Ishikawa (cell line): Measurements from ENCODE around the gene DPYSL4.

Experiments used
- CEBPB ChIP-seq: IDR thresholded peaks from 2 replicates; pipeline ENCODE4 v1.6.1; 2012
- CREB1 ChIP-seq: IDR thresholded peaks from 2 replicates; pipeline ENCODE4 v1.6.1; 2012; ENCODE audit warnings: low read depth
- EP300 ChIP-seq: IDR thresholded peaks from 2 replicates; pipeline ENCODE4 v1.6.1; 2012; ENCODE audit warnings: borderline replicate concordance
- MAX ChIP-seq: IDR thresholded peaks from 2 replicates; pipeline ENCODE4 v1.6.1; 2012
- NFIC ChIP-seq: IDR thresholded peaks from 2 replicates; pipeline ENCODE4 v1.6.1; 2012
- RAD21 ChIP-seq: IDR thresholded peaks from 2 replicates; pipeline ENCODE4 v1.6.1; 2012; ENCODE audit warnings: low read depth
- TCF12 ChIP-seq: IDR thresholded peaks from 2 replicates; pipeline ENCODE4 v1.6.1; 2012; ENCODE audit warnings: low read depth
- YY1 ChIP-seq: IDR thresholded peaks from 2 replicates; pipeline ENCODE4 v1.6.1; 2012; ENCODE audit warnings: low read depth
- ZBTB7A ChIP-seq: IDR thresholded peaks from 2 replicates; pipeline ENCODE4 v1.6.1; 2012; ENCODE audit warnings: low read depth
- TF ChIP-seq, protein P1 (sequence below): IDR thresholded peaks from 2 replicates; pipeline ENCODE4 v1.6.1; 2012

- TF ChIP-seq YY1 (no peak), EP300 (no peak), ZBTB7A (no peak), RAD21 (no peak), CEBPB (no peak), TCF12 (no peak), MAX (no peak), NFIC (no peak), CREB1 (no peak)
- TF ChIP-seq, protein P1, sequence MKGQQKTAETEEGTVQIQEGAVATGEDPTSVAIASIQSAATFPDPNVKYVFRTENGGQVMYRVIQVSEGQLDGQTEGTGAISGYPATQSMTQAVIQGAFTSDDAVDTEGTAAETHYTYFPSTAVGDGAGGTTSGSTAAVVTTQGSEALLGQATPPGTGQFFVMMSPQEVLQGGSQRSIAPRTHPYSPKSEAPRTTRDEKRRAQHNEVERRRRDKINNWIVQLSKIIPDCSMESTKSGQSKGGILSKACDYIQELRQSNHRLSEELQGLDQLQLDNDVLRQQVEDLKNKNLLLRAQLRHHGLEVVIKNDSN: no peak
These were observed 63.2 kb downstream of the DPYSL4 start for GRCh38 chr10:132249824-132250375.
